Astrocyte (in vitro differentiated cells and primary cell): ENCODE data around the gene COA7. TPM values are rescaled to one million over a fixed set of nuclear protein-coding genes. Genes with fewer than 3 reads are reported as not detected.

Experiments
- DNase-seq: peaks from one replicate; pipeline ENCODE4 v3.0.0-alpha.2; 2010; ENCODE audit warnings: low read depth
- FAIRE-seq: peaks from 2 replicates; lab custom pipeline; 2011; peaks lifted over from hg19 to GRCh38; lab: Jason Lieb, UNC
- H2AFZ ChIP-seq: 2 replicates; pipeline ENCODE4 v1.6.0; 2012; ENCODE audit warnings: low read depth, low read length, inconsistent platforms
- H3K27ac ChIP-seq: 2 replicates; pipeline ENCODE4 v1.5.1; 2011; ENCODE audit warnings: low read depth, low read length, inconsistent platforms
- H3K27me3 ChIP-seq: 2 replicates; pipeline ENCODE4 v1.6.0; 2011; ENCODE audit warnings: low read length, inconsistent platforms; ENCODE audit not compliant: insufficient read depth
- H3K36me3 ChIP-seq: 2 replicates; pipeline ENCODE4 v1.5.1; 2011; ENCODE audit warnings: low read length, inconsistent platforms; ENCODE audit not compliant: insufficient read depth
- H3K4me1 ChIP-seq: 2 replicates; pipeline ENCODE4 v1.5.1; 2011; ENCODE audit warnings: low read length, inconsistent platforms; ENCODE audit not compliant: insufficient read depth
- H3K4me2 ChIP-seq: 2 replicates; pipeline ENCODE4 v1.6.0; 2012; ENCODE audit warnings: low read length, inconsistent platforms
- H3K4me3 ChIP-seq: 2 replicates; pipeline ENCODE4 v1.5.1; 2011; ENCODE audit warnings: low read depth, mild to moderate bottlenecking, low read length, inconsistent platforms; ENCODE audit not compliant: insufficient read depth
- H3K79me2 ChIP-seq: 2 replicates; pipeline ENCODE4 v1.6.0; 2012; ENCODE audit warnings: mild to moderate bottlenecking, low read length, inconsistent platforms; ENCODE audit not compliant: insufficient read depth
- H3K9ac ChIP-seq: 2 replicates; pipeline ENCODE4 v1.6.0; 2012; ENCODE audit warnings: mild to moderate bottlenecking, low read length, inconsistent platforms
- H3K9me3 ChIP-seq: 2 replicates; pipeline ENCODE4 v1.5.1; 2012; ENCODE audit warnings: low read depth, mild to moderate bottlenecking, low read length, inconsistent platforms; ENCODE audit not compliant: insufficient read depth
- H4K20me1 ChIP-seq: 2 replicates; pipeline ENCODE4 v1.6.0; 2012; ENCODE audit warnings: low read length, inconsistent platforms; ENCODE audit not compliant: insufficient read depth
- H3K27ac Mint-ChIP-seq: one replicate; pipeline ENCODE4 v1.8.0; 2021; ENCODE audit warnings: mild to moderate bottlenecking, mixed read lengths; ENCODE audit not compliant: unreplicated experiment
- H3K27me3 Mint-ChIP-seq: one replicate; pipeline ENCODE4 v1.8.0; 2021; ENCODE audit warnings: low read depth, mixed read lengths; ENCODE audit not compliant: unreplicated experiment
- H3K36me3 Mint-ChIP-seq: one replicate; pipeline ENCODE4 v1.8.0; 2021; ENCODE audit warnings: low read depth, mixed read lengths; ENCODE audit not compliant: unreplicated experiment
- H3K4me1 Mint-ChIP-seq: one replicate; pipeline ENCODE4 v1.8.0; 2021; ENCODE audit warnings: low read depth, mixed read lengths; ENCODE audit not compliant: unreplicated experiment
- H3K4me3 Mint-ChIP-seq: one replicate; pipeline ENCODE4 v1.8.0; 2021; ENCODE audit warnings: mild to moderate bottlenecking, moderate library complexity, mixed read lengths; ENCODE audit not compliant: unreplicated experiment
- H3K9me3 Mint-ChIP-seq: one replicate; pipeline ENCODE4 v1.8.0; 2021; ENCODE audit warnings: mild to moderate bottlenecking, mixed read lengths; ENCODE audit not compliant: unreplicated experiment
- EZH2 ChIP-seq: IDR thresholded peaks from 2 replicates; pipeline ENCODE4 v1.6.1; 2012; ENCODE audit warnings: mild to moderate bottlenecking, low read length, inconsistent platforms; ENCODE audit not compliant: insufficient read depth
- total RNA-seq: library from RNA; stranded (reverse); gene quantifications from 2 replicates; pipeline ENCODE4 v1.2.1, GENCODE V29; 2021
- TF ChIP-seq, protein P1 (sequence below): IDR thresholded peaks from 2 replicates; pipeline ENCODE4 v1.5.1; 2011; ENCODE audit warnings: low read depth, mild to moderate bottlenecking, inconsistent platforms, low read length, moderate library complexity; ENCODE audit not compliant: insufficient read depth

Gene COA7
- total RNA-seq, 1 donor from 2014 or later: 18.4 TPM

DNA sequence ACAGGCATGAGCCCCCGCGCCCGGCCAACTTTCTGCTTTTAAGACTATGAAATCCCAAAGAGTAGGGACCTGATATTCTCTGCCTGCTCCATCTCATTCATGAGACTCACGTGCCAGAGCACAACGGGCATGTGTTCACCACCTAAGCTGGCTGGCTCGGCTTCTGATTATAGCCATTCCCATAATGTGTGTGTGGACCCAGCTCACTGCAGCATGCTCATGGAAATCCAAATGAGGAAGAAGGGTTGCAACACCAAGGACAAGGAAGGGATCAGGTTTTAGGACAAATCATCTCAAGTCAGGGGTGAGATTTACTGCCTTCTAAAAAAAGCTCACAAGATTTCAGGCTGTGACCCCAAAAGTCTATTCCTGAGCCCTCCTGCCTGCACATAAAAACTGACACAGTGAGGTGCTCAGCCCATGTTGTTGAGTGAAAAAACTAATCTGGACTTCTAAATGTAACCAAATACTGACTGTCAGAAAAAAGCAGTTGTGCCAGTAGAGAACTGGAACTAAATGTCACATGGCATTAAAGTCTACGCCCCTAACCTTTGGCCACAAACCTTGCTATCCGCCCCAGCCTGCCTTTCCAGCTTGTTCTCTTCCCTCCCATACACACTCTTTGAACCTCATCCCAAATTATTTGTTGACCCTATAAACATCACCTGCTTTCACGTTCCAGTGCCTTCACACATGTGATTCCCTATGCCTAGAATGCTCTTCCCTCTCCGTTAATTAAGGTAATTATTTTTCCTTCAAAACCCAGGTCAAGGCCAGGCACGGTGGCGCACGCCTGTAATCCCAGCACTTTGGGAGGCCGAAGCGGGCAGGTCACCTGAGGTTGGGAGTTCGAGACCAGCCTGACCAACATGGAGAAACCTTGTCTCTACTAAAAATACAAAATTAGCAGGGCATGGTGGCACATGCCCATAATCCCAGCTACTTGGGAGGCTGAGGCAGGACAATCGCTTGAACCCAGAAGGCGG, 9.1 kb upstream of the COA7 start:
- no peaks in the 10 kb centered on the region for H3K9me3 ChIP-seq
- TF ChIP-seq EZH2: no peak
- TF ChIP-seq, protein P1, sequence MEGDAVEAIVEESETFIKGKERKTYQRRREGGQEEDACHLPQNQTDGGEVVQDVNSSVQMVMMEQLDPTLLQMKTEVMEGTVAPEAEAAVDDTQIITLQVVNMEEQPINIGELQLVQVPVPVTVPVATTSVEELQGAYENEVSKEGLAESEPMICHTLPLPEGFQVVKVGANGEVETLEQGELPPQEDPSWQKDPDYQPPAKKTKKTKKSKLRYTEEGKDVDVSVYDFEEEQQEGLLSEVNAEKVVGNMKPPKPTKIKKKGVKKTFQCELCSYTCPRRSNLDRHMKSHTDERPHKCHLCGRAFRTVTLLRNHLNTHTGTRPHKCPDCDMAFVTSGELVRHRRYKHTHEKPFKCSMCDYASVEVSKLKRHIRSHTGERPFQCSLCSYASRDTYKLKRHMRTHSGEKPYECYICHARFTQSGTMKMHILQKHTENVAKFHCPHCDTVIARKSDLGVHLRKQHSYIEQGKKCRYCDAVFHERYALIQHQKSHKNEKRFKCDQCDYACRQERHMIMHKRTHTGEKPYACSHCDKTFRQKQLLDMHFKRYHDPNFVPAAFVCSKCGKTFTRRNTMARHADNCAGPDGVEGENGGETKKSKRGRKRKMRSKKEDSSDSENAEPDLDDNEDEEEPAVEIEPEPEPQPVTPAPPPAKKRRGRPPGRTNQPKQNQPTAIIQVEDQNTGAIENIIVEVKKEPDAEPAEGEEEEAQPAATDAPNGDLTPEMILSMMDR: no peak
- no peaks in the 10 kb centered on the region for H3K79me2 ChIP-seq
- FAIRE-seq (no peak), DNase-seq (no peak)
- Mint-ChIP-seq H3K27ac (no peak overlapping the region), H3K4me1 (peaks cover 16% of the 10 kb centered on the region), H3K4me3 (no peak overlapping the region), H3K9me3 (peaks cover 4% of the 10 kb centered on the region), H3K27me3 (no peaks in the 10 kb centered on the region), H3K36me3 (peaks cover 2% of the 10 kb centered on the region)
- no peak overlapping the region for H3K27ac ChIP-seq
- H3K27me3 ChIP-seq: no peaks in the 10 kb centered on the region
- peaks cover 10% of the 10 kb centered on the region for H3K4me1 ChIP-seq
- no peaks in the 10 kb centered on the region for H4K20me1 ChIP-seq
- H3K9ac ChIP-seq: no peak overlapping the region
- H3K4me3 ChIP-seq: no peak overlapping the region
- H2AFZ ChIP-seq: no peak overlapping the region
- no peak overlapping the region for H3K4me2 ChIP-seq
- no peaks in the 10 kb centered on the region for H3K36me3 ChIP-seq

DNA sequence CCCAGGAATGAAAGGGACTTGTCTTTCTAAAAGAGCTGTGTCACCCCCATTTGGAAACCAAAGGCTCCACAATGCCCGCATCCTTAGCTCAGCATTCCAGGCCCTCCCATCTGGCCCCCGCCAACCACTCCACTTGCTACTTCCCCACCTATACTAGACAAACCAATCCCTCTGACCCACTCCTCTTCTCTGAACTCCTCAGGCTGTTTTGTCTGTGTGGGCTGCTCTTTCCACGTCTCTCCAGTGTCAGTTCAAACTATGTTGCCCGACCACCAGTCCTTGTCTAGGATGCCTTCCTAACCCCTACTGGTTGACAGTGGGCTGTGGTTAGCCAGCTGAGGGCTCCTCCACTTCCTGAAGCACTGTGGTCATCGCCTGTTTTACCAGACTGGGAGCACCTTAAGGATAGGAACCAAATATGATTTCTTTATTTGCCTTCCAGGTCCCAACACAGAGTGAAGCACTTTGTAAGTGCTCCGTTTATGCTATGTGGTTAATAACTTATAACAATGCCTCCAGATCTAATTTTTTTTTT, 8.1 kb upstream of the COA7 start:
- TF ChIP-seq EZH2: no peak
- TF ChIP-seq, protein P1: no peak
- Histone ChIP-seq H3K4me3 (no peak overlapping the region), H3K9me3 (no peaks in the 10 kb centered on the region), H3K4me1 (peaks cover 10% of the 10 kb centered on the region), H3K27ac (no peak overlapping the region), H3K4me2 (no peak overlapping the region), H3K9ac (no peak overlapping the region), H3K36me3 (no peaks in the 10 kb centered on the region), H3K79me2 (no peaks in the 10 kb centered on the region), H4K20me1 (no peaks in the 10 kb centered on the region), H3K27me3 (no peaks in the 10 kb centered on the region), H2AFZ (no peak overlapping the region)
- Mint-ChIP-seq H3K9me3 (peaks cover 4% of the 10 kb centered on the region), H3K27ac (no peak overlapping the region), H3K4me3 (no peak overlapping the region), H3K27me3 (no peaks in the 10 kb centered on the region), H3K36me3 (peaks cover 2% of the 10 kb centered on the region), H3K4me1 (peaks cover 16% of the 10 kb centered on the region)
- no peak for FAIRE-seq
- no peak for DNase-seq
